Gastroesophageal sphincter (tissue), 4 donors: Measurements from ENCODE around the gene UBR4. TPM values are rescaled to one million over a fixed set of nuclear protein-coding genes. Genes with fewer than 3 reads are reported as not detected.

ENCODE experiments used
- ATAC-seq: fragments of 150-250 bp; one replicate; pipeline ENCODE4 v1.9.1; 2016; ENCODE audit warnings: mild to moderate bottlenecking, moderate library complexity
- H3K27ac ChIP-seq, 4 donors: fragments of 200-600 bp; sonication (generic) in 3 of 4; 1 replicate in 3 of 4; 2 replicates in 1 of 4; pipeline ENCODE4 v1.5.1; 2016 to 2019
- H3K27me3 ChIP-seq: fragments of 200-600 bp; sonication (generic); one replicate; pipeline ENCODE4 v1.5.1; 2019
- H3K36me3 ChIP-seq, 2 donors: fragments of 200-600 bp; sonication (generic); one replicate each; pipeline ENCODE4 v1.5.1; 2019; ENCODE audit warnings: control low read depth in 1 of 2
- H3K4me1 ChIP-seq, 3 donors: fragments of 200-600 bp; sonication (generic); 1 replicate in 2 of 3; 2 replicates in 1 of 3; pipeline ENCODE4 v1.5.1; 2016 to 2019; ENCODE audit warnings: control low read depth in 2 of 3
- H3K4me3 ChIP-seq, 2 donors: fragments of 200-600 bp; sonication (generic); one replicate each; pipeline ENCODE4 v1.5.1; 2019; ENCODE audit warnings: mild to moderate bottlenecking in 1 of 2, moderate library complexity in 1 of 2
- H3K9me3 ChIP-seq, 3 donors: fragments of 200-600 bp; sonication (generic); one replicate each; pipeline ENCODE4 v1.5.1; 2017 to 2019; ENCODE audit warnings: control low read depth in 2 of 3
- EP300 ChIP-seq: sonication (generic); formaldehyde crosslinking; IDR thresholded peaks from one replicate; pipeline ENCODE4 v1.6.1; 2017; ENCODE audit warnings: antibody characterized with exemption, mild to moderate bottlenecking
- POLR2A ChIP-seq, 2 donors: fragments of 450-650 bp; IDR thresholded peaks; one replicate each; pipeline ENCODE4 v1.6.1; 2017; ENCODE audit warnings: antibody characterized with exemption in 2 of 2, mild to moderate bottlenecking in 2 of 2, moderate library complexity in 1 of 2
- POLR2AphosphoS5 ChIP-seq: sonication (generic); formaldehyde crosslinking; IDR thresholded peaks from one replicate; pipeline ENCODE4 v1.6.1; 2017; ENCODE audit warnings: antibody characterized with exemption
- WGBS, 2 donors: methylation state at CpG; one replicate each; pipeline ENCODE4 v1.1.5; 2018; ENCODE audit warnings: low coverage in 1 of 2; 5-methylcytosine and 5-hydroxymethylcytosine counted together
- total RNA-seq, 4 donors: library from RNA; depleted of rRNA; stranded (reverse); fragments of >200 nt; gene quantifications; one replicate each; pipeline ENCODE4 v1.1.0, GENCODE V29; 2016
- TF ChIP-seq, protein P1 (sequence below), 4 experiments: fragments of 200-600 bp in 2 of 4; fragments of 450-650 bp in 2 of 4; sonication (generic) in 1 of 4; IDR thresholded peaks; one replicate each; pipeline ENCODE4 v1.5.1; 2017 to 2019; ENCODE audit warnings: antibody characterized with exemption in 4 of 4, mild to moderate bottlenecking in 2 of 4, moderate library complexity in 2 of 4

The UBR4 gene
- total RNA-seq, 4 donors from 2014 or later: 79.3 to 200 (median 191) TPM

DNA sequence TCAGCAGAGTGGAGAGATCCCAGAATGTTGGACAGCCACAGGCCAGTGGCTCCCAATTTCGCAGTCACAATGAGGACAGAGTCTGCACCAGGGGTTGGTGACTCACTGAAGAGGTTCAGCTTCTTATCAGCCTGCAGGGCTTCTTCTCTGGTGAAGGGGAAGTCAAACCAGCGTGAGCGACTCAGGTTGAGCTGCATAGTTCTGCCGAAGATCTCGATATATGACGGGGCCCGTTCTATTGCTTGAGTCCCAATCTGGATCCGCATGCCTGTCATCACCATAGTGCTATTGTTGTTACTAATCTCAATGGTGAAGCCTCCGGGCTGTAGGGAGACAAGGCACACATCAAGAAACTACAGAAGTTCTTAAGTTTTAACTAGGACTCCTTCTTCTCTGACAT is 58.5 kb downstream of the UBR4 start:
- WGBS, 2 donors: 93 to 94% methylated on average over 2 to 8 of the region's 9 CpGs
- ATAC-seq: no peak
- H3K9me3 ChIP-seq: no peaks in the 10 kb centered on the region
- H3K36me3 ChIP-seq: peaks cover 47 to 100% of the 10 kb centered on the region in 2 donors
- H3K4me3 ChIP-seq: no peak overlapping the region
- H3K27me3 ChIP-seq: no peaks in the 10 kb centered on the region
- no peaks in the 10 kb centered on the region for H3K4me1 ChIP-seq
- H3K27ac ChIP-seq: no peak overlapping the region
- no peak for TF ChIP-seq POLR2A (IDR thresholded peaks at IDR 0.05)
- no peak for TF ChIP-seq POLR2AphosphoS5
- TF ChIP-seq, protein P1, sequence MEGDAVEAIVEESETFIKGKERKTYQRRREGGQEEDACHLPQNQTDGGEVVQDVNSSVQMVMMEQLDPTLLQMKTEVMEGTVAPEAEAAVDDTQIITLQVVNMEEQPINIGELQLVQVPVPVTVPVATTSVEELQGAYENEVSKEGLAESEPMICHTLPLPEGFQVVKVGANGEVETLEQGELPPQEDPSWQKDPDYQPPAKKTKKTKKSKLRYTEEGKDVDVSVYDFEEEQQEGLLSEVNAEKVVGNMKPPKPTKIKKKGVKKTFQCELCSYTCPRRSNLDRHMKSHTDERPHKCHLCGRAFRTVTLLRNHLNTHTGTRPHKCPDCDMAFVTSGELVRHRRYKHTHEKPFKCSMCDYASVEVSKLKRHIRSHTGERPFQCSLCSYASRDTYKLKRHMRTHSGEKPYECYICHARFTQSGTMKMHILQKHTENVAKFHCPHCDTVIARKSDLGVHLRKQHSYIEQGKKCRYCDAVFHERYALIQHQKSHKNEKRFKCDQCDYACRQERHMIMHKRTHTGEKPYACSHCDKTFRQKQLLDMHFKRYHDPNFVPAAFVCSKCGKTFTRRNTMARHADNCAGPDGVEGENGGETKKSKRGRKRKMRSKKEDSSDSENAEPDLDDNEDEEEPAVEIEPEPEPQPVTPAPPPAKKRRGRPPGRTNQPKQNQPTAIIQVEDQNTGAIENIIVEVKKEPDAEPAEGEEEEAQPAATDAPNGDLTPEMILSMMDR (IDR thresholded peaks at IDR 0.05): no peak
- no peak for TF ChIP-seq EP300

DNA sequence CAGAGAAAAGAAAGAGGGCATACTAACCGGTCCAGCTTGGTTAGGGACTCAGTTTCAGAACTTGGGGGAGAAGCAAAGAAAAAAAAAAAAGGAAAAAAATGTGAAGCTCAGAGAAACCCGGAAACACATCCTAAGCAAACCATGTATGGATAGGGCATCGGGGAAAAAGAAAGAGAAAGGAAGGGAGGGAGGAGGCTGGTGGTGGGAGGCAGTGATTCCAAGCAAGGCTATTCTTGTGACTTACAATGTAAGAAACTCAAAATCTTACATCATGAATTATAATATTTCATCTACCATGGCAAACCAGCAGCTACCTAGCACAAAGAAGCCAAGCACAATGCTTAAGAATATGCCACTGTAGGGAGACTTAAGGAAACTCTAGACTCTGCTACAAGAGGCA is 60.3 kb downstream of the UBR4 start:
- no peaks in the 10 kb centered on the region for H3K9me3 ChIP-seq
- no peaks in the 10 kb centered on the region for H3K4me1 ChIP-seq
- ATAC-seq: no peak
- no peak overlapping the region for H3K4me3 ChIP-seq
- H3K27me3 ChIP-seq: no peaks in the 10 kb centered on the region
- H3K27ac ChIP-seq: no peak overlapping the region
- no peak for TF ChIP-seq POLR2AphosphoS5
- no peak for TF ChIP-seq EP300
- TF ChIP-seq, protein P1 (IDR thresholded peaks at IDR 0.05): no peak
- TF ChIP-seq POLR2A (IDR thresholded peaks at IDR 0.05): no peak
- WGBS, 2 donors: 62 to 74% methylated on average over 2 to 3 of the region's 3 CpGs
- H3K36me3 ChIP-seq: peaks cover 44 to 100% of the 10 kb centered on the region in 2 donors

DNA sequence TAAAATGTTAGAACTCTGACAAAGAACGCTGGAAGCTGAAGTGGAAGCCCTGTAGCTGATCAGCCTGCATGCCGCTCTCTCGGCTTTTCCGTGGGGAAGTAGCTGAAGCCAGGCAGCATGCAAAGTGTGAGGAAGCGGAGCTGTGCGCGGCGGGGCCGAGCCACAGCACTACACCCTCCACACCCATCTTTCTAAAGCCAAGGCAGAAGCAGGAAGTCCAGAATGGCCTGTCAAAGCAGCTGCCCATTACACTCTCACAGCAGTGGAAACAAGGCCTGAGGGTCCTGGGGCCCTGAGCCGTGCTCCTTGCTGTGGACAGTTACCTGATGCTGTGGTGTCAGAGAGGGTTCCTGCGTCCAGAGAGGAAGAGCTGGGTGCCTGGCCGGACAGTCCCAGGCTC is 69.6 kb downstream of the UBR4 start:
- no peak overlapping the region for H3K4me3 ChIP-seq
- no peaks in the 10 kb centered on the region for H3K27me3 ChIP-seq
- H3K9me3 ChIP-seq: no peaks in the 10 kb centered on the region
- H3K4me1 ChIP-seq: no peaks in the 10 kb centered on the region
- peak overlapping the region in 2 of 4 donors; percentile 0 to 53 for H3K27ac ChIP-seq
- WGBS, 2 donors: 33 to 83% methylated on average over 1 of the region's 12 CpGs
- ATAC-seq: peak; percentile 43
- peaks cover 21 to 100% of the 10 kb centered on the region in 2 donors for H3K36me3 ChIP-seq
- TF ChIP-seq, protein P1 (IDR thresholded peaks at IDR 0.05): no peak
- TF ChIP-seq POLR2A (IDR thresholded peaks at IDR 0.05): no peak
- no peak for TF ChIP-seq EP300
- TF ChIP-seq POLR2AphosphoS5: no peak

- no peaks in the 10 kb centered on the region for H3K27me3 ChIP-seq
- TF ChIP-seq EP300 (no peak), POLR2A (IDR thresholded peaks at IDR 0.05) (no peak), POLR2AphosphoS5 (no peak)
- TF ChIP-seq, protein P1 (IDR thresholded peaks at IDR 0.05): no peak
- no peak overlapping the region for H3K27ac ChIP-seq
- no peaks in the 10 kb centered on the region for H3K4me1 ChIP-seq
- no peaks in the 10 kb centered on the region for H3K9me3 ChIP-seq
- H3K4me3 ChIP-seq: no peak overlapping the region
- no peak for ATAC-seq
- 69 to 73% methylated on average over 3 of the region's 3 CpGs for WGBS, 2 donors
- H3K36me3 ChIP-seq: peaks cover 19 to 100% of the 10 kb centered on the region in 2 donors
Observed at GRCh38 chr1:19139711-19140110, 70.4 kb downstream of the UBR4 start.

GRCh38 chr1:19138958-19139581 is 71.0 kb downstream of the UBR4 start:
- Histone ChIP-seq H3K9me3 (no peaks in the 10 kb centered on the region), H3K27me3 (no peaks in the 10 kb centered on the region), H3K4me3 (no peak overlapping the region), H3K4me1 (no peaks in the 10 kb centered on the region), H3K36me3 (peaks cover 20 to 100% of the 10 kb centered on the region in 2 donors), H3K27ac (no peak overlapping the region)
- WGBS, 2 donors: 52 to 73% methylated on average over 3 to 12 of the region's 13 CpGs
- TF ChIP-seq EP300: no peak
- no peak for TF ChIP-seq POLR2AphosphoS5
- TF ChIP-seq, protein P1 (IDR thresholded peaks at IDR 0.05): no peak
- no peak for TF ChIP-seq POLR2A (IDR thresholded peaks at IDR 0.05)
- no peak for ATAC-seq
